ENCODE measurements around the gene SYNPO2.
"Not testable (repeated sequence)": the region's sequence is repeated elsewhere in the genome, so short reads cannot be mapped to it uniquely, and the experiment has no call there.

The SYNPO2 gene

DNA sequence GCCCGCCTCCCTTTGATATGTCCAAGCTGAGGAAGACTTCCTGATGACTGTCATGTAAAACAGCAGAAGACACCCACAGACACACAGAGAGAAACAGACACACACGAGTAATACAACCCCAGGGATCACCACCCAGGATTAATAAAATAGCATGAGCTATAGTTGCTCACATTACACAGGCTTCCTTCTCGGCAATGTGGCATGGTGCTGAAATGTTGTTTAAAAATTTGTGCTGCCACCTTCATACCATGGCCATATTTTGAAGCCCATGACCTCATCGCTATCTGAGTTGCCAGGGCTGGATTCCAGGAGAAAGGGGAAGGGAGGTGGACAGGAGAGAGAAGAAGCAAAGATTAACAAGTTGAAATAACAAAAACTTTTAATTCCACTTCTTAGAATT, 111.7 kb downstream of the SYNPO2 start:
- H3K4me3 ChIP-seq (ENCODE audit: low read depth, low read length) = no peak overlapping the region
- POLR2A ChIA-PET = interaction anchor here (0.6 kb wide), 1 partner anchor 165 kb away, joined by 3 read pairs; no protein-coding TSS in a partner anchor
- TF ChIP-seq, protein P1, sequence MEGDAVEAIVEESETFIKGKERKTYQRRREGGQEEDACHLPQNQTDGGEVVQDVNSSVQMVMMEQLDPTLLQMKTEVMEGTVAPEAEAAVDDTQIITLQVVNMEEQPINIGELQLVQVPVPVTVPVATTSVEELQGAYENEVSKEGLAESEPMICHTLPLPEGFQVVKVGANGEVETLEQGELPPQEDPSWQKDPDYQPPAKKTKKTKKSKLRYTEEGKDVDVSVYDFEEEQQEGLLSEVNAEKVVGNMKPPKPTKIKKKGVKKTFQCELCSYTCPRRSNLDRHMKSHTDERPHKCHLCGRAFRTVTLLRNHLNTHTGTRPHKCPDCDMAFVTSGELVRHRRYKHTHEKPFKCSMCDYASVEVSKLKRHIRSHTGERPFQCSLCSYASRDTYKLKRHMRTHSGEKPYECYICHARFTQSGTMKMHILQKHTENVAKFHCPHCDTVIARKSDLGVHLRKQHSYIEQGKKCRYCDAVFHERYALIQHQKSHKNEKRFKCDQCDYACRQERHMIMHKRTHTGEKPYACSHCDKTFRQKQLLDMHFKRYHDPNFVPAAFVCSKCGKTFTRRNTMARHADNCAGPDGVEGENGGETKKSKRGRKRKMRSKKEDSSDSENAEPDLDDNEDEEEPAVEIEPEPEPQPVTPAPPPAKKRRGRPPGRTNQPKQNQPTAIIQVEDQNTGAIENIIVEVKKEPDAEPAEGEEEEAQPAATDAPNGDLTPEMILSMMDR (IDR thresholded peaks at IDR 0.05; ENCODE audit: insufficient read depth, low read length, missing control alignments) = no peak
- DNase-seq (ENCODE audit: low read depth, low spot score) = no peak
- CTCF ChIA-PET = interaction anchor here (1.6 to 2.0 kb wide), 2 partner anchors 12 to 41 kb away, joined by 6 to 8 read pairs; no protein-coding TSS in a partner anchor

DNA sequence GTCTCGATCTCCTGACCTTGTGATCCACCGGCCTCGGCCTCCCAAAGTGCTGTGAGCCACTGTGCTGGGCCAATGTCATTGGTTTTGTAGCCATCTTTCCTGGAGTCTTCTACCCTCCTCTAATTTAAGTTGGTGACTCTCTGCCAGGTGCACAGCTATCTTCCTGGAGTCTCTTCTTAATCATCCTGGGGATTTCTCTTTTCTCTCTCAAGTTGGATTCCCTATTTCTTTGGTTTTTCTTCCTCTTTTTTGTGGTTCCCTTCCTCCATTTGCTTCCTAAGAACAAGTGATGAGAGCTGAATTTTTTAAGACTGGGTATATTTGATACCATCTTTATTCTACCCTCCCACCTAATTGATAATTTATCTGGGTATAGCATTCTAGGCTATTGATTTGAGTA, 113.8 kb downstream of the SYNPO2 start:
- CTCF ChIA-PET = interaction anchor here (0.9 kb wide), 1 partner anchor 9 kb away, joined by 3 read pairs; no protein-coding TSS in a partner anchor

DNA sequence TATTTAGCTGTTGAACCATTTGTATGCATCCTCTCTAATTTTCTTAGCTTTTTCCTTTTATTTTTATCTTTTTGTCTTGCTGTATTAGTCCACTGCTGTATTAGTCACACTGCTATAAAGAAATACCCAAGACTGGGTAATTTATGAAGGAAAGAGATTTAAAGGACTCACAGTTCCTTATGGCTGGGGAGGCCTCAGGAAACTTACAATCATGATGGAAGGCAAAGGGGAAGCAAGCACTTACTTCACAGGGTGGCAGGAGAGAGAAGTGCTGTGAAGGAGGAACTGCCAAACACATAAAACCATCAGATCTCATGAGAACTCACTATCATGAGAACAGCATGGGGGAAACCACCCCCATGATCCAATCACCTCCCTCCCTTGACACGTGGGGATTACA, 114.3 kb downstream of the SYNPO2 start:
- POLR2A ChIA-PET = interaction anchor here (1.5 kb wide), 1 partner anchor 14 kb away, joined by 4 read pairs; no protein-coding TSS in a partner anchor
- CTCF ChIA-PET = interaction anchor here (1.0 kb wide), 1 partner anchor 8 kb away, joined by 3 read pairs; no protein-coding TSS in a partner anchor
- not testable (repeated sequence) for DNase-seq (ENCODE audit: low read depth, low spot score); H3K4me3 ChIP-seq (ENCODE audit: low read depth, low read length)

More for the DNA sequence above, 113.8 kb downstream of the SYNPO2 start:
- DNase-seq (ENCODE audit: low read depth, low spot score) = no peak
- TF ChIP-seq, protein P1 (IDR thresholded peaks at IDR 0.05; ENCODE audit: insufficient read depth, low read length, missing control alignments) = no peak
- POLR2A ChIA-PET = interaction anchor here (1.5 kb wide), 1 partner anchor 13 kb away, joined by 4 read pairs; no protein-coding TSS in a partner anchor
- H3K4me3 ChIP-seq (ENCODE audit: low read depth, low read length) = no peak overlapping the region

DNA sequence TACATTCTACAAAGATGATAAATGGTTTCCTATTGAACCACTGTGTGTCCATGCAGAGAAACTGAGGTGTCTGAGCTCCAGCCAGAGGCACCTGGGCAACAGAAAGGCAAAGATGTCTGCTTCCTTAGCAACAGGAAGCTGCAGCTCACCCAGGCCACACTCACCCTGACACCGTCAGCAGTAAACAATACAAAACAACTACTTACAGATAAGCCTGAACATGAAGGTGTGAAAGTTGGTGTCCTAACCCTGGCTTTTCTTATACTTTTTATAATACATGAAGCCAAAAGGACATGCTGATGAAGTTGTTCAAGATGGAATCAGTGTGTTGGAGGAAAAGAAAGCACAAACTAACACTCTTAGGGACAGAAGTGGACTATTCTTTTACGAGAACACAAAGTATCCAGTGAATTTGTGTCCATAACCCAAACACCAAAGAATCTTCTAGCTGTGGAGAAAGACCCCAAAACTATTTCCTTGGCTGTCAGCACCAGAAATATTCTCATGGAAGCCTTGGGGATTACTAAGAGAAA, 117.3 kb downstream of the SYNPO2 start:
- ChIA-PET POLR2A (no interaction called here), CTCF (no interaction called here)
- no peak overlapping the region for H3K4me3 ChIP-seq (ENCODE audit: low read depth, low read length)
- TF ChIP-seq, protein P1 (IDR thresholded peaks at IDR 0.05; ENCODE audit: insufficient read depth, low read length, missing control alignments) = no peak
- DNase-seq (ENCODE audit: low read depth, low spot score) = no peak

DNA sequence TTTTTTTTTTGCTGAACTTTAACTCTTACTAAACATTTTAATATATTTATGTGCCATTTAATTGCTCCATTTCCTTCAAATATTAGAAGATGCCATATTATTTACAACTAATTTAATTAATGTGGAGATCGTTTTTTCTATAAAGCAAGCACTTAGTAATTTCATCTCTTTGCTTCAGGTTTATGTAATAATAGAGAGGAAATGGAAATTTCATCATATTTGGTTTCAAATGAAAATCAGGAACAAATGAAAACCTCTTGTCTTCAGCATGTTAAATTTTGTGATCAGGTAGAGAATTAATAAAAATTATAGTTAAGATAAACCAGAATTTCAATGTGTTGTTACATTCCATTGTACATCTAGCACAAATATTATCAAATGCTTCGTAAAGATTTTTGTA, 120.1 kb downstream of the SYNPO2 start:
- H3K4me3 ChIP-seq (ENCODE audit: low read depth, low read length) = no peak overlapping the region
- TF ChIP-seq, protein P1 (IDR thresholded peaks at IDR 0.05; ENCODE audit: insufficient read depth, low read length, missing control alignments) = no peak
- ChIA-PET POLR2A (no interaction called here), CTCF (interaction anchor here (0.6 to 1.2 kb wide), 3 partner anchors 20 to 278 kb away, joined by 3 to 5 read pairs (median 3); no protein-coding TSS in a partner anchor)
- no peak for DNase-seq (ENCODE audit: low read depth, low spot score)

DNA sequence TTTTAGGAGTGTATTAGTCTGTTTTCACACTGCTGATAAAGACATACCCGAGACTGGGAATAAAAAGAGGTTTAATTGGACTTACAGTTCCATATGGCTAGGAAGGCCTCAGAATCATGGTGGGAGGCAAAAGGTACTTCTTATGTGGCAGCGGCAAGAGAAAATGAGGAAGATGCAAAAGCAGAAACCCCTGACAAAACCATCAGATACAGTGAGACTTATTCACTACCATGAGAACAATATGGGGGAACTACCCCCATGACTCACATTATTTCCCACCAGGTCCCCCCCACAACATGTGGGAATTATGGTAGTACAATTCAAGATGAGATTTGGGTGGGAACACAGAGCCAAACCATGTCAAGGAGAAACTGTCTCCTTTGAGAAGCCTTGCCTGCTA, 121.6 kb downstream of the SYNPO2 start:
- H3K4me3 ChIP-seq (ENCODE audit: low read depth, low read length); CTCF ChIA-PET; DNase-seq (ENCODE audit: low read depth, low spot score); POLR2A ChIA-PET: not testable (repeated sequence)

DNA sequence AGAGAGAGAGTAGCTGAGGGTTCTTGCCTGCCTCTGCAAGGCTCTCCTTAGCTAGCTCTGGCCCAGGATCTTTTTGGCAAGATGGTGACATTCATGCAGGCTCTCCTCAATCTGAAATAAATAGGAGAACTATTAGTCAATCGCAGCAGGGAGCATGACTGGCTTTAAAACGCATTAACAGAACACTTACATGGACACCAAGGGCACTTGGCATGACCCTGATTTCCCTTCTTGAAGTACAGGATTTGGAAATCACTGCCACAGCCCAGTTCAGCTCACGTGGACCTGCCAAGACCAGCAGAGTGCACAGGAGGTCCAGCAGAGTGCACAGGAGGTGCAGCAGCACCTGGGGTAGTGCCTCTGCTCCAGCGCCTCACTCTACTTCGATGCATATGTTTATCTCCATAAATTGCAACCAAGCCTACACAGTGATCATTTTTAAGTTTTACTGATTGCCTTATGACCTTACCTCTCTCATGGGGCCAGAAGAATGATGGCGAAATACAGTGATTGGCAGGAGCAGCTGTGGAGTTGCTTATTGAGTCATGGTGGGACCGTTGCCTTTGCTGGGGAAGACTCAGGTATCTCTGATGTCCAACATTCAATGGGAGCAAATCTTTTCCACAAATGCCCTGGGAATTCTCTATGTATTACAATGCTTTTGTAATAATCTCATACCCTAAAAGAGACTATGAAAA, 122.4 kb downstream of the SYNPO2 start:
- TF ChIP-seq, protein P1 (IDR thresholded peaks at IDR 0.05; ENCODE audit: insufficient read depth, low read length, missing control alignments) = no peak
- CTCF ChIA-PET = interaction anchor here (1.2 kb wide), 1 partner anchor 30 kb away, joined by 3 read pairs; no protein-coding TSS in a partner anchor
- H3K4me3 ChIP-seq (ENCODE audit: low read depth, low read length) = no peak overlapping the region
- POLR2A ChIA-PET = interaction anchor here (0.8 kb wide), 1 partner anchor 30 kb away, joined by 3 read pairs; no protein-coding TSS in a partner anchor
- no peak for DNase-seq (ENCODE audit: low read depth, low spot score)
